HG03432 (cell line): ENCODE data around the gene WASF2.

Experiments
- ATAC-seq: cut with Tn5 transposase; IDR thresholded peaks from one replicate; pipeline ENCODE4 v1.9.1; 2021; ENCODE audit warnings: mild to moderate bottlenecking, moderate library complexity; ENCODE audit not compliant: unreplicated experiment

Gene WASF2

GRCh38 chr1:27522432-27523336 lies 32.7 kb upstream of the WASF2 start:
- ATAC-seq, result no peak

GRCh38 chr1:27521861-27522431 lies 32.0 kb upstream of the WASF2 start:
- no peak for ATAC-seq

- no peak for ATAC-seq
Measured at GRCh38 chr1:27521336-27521831, 31.4 kb upstream of the WASF2 start.

DNA sequence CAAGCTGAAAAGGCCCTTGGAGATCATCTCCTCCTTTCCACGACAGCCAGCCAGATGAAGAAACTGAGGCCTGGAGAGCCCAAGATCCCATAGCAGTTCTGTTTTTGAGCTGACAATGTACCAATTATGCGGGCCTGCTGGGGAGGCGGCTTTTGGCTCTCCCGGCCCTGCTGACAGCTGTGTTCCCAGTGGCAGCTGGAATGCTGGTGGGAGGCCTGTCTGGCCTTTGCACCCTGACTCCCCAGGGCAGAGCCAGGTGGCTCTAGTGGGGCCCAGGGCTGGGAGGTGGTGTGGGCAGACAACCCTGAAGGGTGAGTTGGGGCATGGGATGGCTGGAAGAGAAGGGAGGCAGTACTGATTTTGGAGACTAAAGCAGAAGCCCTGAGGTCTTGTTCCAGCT lies 30.7 kb upstream of the WASF2 start:
- no peak for ATAC-seq

GRCh38 chr1:27519331-27520258 lies 29.6 kb upstream of the WASF2 start:
- no peak for ATAC-seq

DNA sequence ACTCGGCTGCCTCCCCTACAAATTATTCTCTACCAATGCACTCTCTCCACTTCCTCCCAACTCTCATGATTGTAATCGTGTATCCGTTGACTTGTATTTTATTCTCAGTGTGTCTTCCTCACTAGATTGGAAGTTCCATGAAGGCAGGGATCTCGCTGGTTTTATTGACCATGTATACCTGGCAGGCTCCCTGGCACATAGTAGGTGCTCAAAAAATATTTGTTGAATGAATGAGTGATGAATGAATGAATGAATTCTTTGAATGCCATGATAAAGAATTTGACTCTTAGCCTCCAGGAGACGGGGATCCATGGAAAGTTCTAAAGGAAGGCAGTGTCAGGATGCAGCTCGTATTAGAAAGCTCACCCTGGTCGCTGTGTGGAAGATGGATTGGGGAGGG lies 28.8 kb upstream of the WASF2 start:
- no peak for ATAC-seq

DNA sequence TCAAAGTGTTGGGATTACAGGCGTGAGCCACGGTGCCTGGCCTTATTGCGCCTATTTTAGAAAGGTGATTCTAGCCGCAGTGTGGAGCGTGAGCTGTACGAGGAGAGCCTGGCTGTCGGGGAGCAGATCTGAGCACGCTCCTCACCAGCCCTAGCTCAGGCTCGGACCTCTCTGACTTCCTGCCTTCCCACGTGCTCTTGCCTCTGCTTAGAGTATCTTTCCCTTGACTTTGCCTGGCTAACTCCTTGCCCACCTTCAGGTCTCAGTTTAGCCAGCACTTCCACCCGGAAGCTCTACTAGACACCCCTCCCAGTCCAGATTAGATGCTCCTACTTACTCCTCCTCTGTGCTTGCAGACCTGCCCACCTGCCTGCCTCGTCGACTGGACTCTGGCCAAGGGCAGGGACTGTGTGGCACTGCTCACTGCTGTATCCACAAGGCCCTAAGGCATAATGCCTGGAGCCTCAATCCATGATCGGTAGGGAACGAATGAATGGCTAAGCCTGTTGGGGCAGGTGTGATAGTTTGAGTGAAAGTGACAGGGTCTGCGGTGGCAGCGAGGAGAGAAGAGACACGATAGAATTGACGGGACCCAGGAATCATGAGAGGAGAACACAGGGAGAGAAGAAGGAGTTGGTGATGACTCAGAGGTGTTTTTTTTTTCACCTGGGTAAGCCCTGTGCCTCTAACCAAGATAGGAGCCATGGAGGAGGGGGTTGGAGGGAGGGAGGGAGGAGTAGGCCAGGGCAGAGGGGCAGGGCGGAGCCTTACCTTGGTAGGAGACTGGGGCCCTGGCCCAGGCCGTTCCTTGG lies 28.1 kb upstream of the WASF2 start:
- ATAC-seq, result no peak

DNA sequence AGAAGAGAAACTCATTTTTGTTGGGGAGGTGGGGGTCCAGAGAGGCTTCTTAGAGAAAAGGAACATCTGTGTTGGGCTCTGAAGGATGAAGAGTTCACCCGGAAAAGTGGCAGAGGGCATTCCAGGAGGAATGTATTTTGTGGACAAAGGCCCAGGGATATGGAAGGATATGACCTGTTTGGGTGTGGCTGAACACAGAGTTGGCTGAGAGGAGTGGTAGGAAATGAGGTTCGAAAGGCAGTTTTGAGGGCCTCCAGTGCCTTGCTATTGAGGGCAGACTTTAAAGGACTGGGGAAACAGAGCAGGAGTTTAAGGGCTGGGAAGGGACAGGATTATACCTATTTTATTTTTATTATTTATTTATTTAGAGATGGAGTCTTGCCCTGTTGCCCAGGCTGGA lies 27.3 kb upstream of the WASF2 start:
- no peak for ATAC-seq

- no peak for ATAC-seq
Measured at GRCh38 chr1:27515626-27516025, 25.7 kb upstream of the WASF2 start.

GRCh38 chr1:27513958-27514357 lies 24.0 kb upstream of the WASF2 start:
- ATAC-seq, result no peak

DNA sequence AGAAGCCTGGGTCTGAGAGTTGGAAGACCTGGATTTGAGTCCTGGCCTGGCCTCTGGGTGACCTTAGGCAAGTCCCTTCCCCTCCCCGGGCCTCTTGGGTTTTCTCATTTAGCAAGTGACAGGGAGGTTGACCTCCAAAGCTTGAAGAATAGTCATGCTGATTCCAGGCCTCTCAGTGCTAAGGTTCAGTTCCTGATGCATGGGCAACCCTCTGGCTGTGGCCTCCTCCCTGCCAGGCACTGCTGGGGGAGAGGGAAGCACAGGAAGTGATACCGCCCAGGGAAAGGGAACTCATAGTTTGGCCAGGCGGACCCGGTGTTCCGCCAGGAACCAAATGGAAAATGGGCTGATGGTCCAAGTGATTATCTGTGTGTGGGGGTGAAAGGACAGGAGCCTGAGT lies 23.6 kb upstream of the WASF2 start:
- no peak for ATAC-seq

DNA sequence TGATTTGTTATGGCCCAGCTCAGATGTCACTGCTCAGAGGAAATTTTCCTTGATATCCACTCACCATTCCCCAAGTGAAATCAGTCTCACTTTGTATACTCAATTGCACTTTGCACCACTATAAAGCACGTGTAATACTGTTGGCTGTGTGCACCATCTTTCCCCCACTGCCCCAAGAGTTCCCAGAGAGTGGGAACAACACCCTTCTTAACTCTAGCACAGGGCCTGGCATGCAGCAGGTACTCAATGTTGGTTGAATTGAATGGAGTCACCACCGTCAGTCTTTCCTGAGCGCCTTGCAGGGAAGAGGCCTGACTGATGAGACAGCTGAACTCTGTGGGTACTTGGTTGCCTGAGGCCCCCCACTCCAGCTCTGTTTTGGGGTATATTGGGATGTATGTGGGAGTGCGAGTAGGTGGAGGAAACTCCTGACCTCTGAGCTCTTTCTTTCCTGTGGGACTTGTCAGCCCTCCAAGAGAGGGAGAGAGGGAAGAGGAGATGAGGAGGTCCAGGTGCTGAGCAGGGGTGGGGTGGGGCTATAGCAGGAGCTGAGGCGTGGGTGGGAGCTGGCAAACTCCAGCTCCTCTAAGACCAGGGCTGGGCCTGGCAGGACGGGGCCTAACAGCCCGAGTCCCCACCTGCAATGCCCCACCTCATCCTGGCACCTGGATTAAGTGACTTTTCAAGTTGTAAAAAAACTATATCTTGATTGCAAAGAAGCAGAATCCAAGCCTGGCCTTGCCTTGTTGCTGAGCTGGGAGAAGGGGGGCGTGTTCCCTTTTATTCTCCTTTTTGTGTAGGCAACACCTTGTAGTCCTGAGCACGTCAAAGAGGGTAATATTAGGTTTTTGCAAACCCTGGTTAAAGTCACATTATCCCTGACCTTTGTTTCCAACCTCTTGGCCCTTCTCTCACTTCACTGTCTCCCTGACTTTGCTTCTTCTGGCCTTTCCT lies 19.4 kb upstream of the WASF2 start:
- no peak for ATAC-seq

GRCh38 chr1:27507960-27508665 lies 18.1 kb upstream of the WASF2 start:
- ATAC-seq, result no peak

GRCh38 chr1:27506703-27507102 lies 16.7 kb upstream of the WASF2 start:
- ATAC-seq, result no peak

GRCh38 chr1:27505420-27505680 lies 15.4 kb upstream of the WASF2 start:
- ATAC-seq, result no peak

DNA sequence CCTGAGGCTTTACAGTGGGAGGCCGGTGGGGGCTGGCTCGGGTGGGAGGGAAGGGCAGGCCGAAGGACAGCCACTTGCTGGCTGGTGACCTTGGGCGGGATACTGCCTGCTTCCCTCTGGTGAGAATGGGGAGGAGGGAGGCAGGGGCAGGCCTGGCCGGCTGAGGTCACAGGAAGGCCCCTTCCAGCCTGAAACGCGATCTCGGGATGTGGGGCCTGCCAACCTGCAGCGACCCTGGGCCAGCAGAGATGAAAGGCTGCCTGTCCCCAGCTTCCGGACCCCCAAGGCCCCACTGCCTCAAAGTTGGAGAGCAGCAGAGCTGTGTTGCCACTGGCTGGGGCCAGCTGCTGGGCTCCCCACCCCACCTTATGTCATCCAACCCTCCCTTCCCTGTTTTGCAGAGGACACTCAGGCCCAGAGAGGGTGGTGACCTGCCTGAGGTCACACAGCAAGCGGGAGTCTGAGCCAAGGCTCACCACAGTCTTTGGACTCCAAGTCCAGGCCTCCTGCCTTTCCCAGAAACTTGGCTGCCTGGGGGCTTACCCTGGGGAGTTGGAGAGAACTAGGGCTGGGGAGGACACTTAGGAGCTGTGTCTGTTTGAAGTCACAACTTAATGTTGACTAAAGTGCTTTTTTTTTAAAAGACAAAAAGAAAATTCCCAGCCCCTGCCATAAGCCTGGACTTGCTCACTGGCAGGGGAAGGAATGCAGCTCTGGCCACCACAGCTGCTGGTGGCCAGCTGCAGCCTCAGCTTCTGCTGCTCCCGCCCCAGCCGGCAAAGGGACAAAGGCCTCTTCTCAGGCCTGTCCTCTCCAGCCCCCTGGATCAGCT lies 14.8 kb upstream of the WASF2 start:
- no peak for ATAC-seq

DNA sequence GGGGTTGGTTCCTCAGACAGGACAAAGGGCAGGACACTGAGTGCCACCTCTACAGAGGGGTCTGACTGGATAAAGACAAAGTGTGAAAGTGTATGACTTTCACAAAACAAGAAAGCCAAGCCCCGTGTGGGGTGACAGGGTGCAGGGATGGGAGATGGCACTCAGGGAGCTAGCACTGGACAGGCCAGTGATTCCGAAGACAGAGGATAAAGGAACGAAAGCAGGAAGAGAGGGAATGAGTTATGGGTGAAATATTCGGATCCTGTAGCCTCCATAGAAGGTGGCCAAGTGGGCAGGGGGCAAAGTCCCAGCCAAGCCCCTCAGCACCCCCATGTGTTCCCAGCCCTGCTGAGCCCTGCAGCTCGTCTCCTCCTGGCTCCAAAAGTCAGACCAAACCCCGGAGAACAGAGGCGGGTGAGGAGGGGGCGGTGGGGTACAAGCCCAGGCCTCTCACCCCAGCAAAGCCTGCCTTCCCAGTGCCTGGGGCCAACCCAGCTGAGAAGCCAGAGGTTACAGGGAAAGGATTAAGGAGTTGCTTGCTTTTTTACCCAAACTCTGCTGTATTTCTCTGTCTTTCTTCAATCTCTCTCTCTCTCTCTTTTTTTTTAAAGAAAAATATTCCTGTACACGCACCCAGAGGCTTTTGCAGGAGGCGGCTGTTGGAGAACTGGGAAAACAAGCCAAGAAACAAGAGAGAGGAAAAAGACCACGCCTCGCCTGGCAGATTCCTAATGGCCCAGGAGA lies 14.0 kb upstream of the WASF2 start:
- ATAC-seq, result no peak
